MM.1S (cell line): ENCODE data around the gene CNTNAP2.

ENCODE experiments used
- CTCF ChIP-seq: fragments of 300-600 bp; sonication (generic); IDR thresholded peaks from 2 replicates; pipeline ENCODE4 v1.5.1; 2016; ENCODE audit warnings: antibody characterized with exemption, low read length, mixed read lengths
- EZH2 ChIP-seq: fragments of 300-600 bp; sonication (generic); optimal IDR thresholded peaks from 2 replicates; pipeline ENCODE3; 2017; ENCODE audit warnings: low read depth, mild to moderate bottlenecking, antibody characterized with exemption, low read length, mixed read lengths

- TF ChIP-seq CTCF (no peak), EZH2 (no peak)
These were observed 2330.7 kb downstream of the CNTNAP2 start for GRCh38 chr7:148447221-148447849.
